T-helper 17 cell (primary cell): ENCODE data around the gene MLLT10. TPM values are rescaled to one million over a fixed set of nuclear protein-coding genes. Genes with fewer than 3 reads are reported as not detected.

ENCODE experiments used
- ATAC-seq: fragments of 150-1000 bp; cut with Tn5 transposase; 2 replicates; pipeline ENCODE4 v1.10.0; 2021; ENCODE audit warnings: mild to moderate bottlenecking, moderate library complexity
- DNase-seq, 3 donors: peaks; one replicate each; pipeline versions ENCODE4 v3.0.0 to v3.0.0-alpha.2; 2020 to 2021
- H3K9me3 ChIP-seq: one replicate; pipeline ENCODE4 v1.7.0; 2013; ENCODE audit warnings: low read length, mild to moderate bottlenecking; ENCODE audit not compliant: control insufficient read depth, poor library complexity, severe bottlenecking
- H3K27ac Mint-ChIP-seq: one replicate; pipeline ENCODE4 v1.8.0; 2022; ENCODE audit warnings: mild to moderate bottlenecking, moderate library complexity, mixed read lengths
- H3K27me3 Mint-ChIP-seq: one replicate; pipeline ENCODE4 v1.8.0; 2022; ENCODE audit warnings: mixed read lengths
- H3K36me3 Mint-ChIP-seq: one replicate; pipeline ENCODE4 v1.8.0; 2022; ENCODE audit warnings: low read depth, mixed read lengths
- H3K4me1 Mint-ChIP-seq: one replicate; pipeline ENCODE4 v1.8.0; 2022; ENCODE audit warnings: mild to moderate bottlenecking, mixed read lengths
- H3K4me3 Mint-ChIP-seq: one replicate; pipeline ENCODE4 v1.8.0; 2022; ENCODE audit warnings: mild to moderate bottlenecking, moderate library complexity, mixed read lengths
- total RNA-seq, 4 donors: library from RNA in 2 of 4; stranded (reverse) in 2 of 4; gene quantifications; one replicate each; pipeline ENCODE4 v1.2.3 and lab custom pipeline; 2022 to 2026

Gene MLLT10
- total RNA-seq, 2 donors from 2014 or later: 68.6 to 72.0 TPM

DNA sequence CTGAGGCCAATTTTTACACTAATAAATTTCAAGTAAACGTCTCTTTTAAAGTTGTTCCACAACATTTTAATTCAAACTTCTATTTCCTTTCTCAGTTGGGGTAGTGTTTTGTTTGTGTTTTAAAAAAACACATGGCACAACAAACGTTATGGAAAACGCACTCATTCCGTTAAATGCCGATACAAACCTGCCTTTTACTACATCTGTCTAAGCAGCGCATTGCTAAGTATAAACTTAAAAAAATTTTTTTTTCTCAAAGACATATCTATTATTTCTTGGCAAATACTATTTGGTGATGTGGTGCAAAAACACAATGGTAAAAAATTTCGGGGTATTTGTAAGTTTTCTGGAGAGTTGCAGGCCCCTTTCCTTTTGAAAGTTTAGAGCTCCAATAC is 9.9 kb upstream of the MLLT10 start:
- Mint-ChIP-seq H3K4me1 (peaks cover 34% of the 10 kb centered on the region), H3K27ac (no peak overlapping the region), H3K36me3 (peaks cover 4% of the 10 kb centered on the region), H3K4me3 (no peak overlapping the region), H3K27me3 (peaks cover 32% of the 10 kb centered on the region)
- no peak for ATAC-seq
- no peaks in the 10 kb centered on the region for H3K9me3 ChIP-seq
- no peak for DNase-seq

DNA sequence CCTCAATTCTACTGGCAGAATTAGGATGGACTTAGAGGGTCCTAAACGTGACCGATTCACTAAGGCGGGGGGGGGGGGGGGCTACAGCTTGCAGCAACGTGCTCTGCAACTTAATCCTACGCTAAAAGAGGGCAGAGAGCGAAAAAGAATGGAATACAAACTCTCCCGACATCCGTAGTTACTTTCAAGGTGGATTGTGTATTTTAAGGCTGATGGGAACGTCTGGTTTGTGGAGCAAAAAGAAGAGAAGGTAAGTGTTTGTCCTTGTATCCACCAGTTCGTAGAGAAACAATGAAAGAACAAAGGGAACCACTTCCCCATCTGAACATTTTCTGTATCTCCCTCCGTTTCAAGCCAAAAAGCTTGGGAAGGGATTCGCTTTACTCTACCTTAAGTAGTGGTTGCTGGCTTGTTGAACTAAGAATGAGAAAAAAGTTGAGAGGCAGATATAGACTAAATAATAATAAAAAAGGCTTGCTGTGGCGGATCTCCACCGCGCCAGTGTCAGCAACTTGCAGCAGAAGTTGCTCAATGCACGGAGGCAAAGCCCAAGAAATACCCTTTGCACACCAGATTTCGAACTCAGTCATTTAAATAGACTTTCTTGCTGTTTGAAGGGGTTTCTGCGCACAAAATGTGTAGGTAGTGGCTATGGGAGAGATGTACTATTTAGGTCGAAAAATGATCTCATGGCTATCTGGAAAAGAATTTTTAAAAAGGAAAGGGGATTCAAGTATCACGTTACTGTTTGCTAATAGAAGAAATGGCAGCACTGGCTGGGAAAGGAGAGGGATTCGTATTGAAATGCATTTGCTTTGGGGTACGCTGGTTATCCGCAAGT is 9.3 kb upstream of the MLLT10 start:
- DNase-seq (no peak), ATAC-seq (no peak)
- H3K4me3 Mint-ChIP-seq: peak overlapping the region; percentile 100
- H3K4me1 Mint-ChIP-seq: peaks cover 33% of the 10 kb centered on the region
- peaks cover 4% of the 10 kb centered on the region for H3K36me3 Mint-ChIP-seq
- peak overlapping the region; percentile 97 for H3K27ac Mint-ChIP-seq
- H3K27me3 Mint-ChIP-seq: peaks cover 26% of the 10 kb centered on the region
- H3K9me3 ChIP-seq: no peaks in the 10 kb centered on the region

DNA sequence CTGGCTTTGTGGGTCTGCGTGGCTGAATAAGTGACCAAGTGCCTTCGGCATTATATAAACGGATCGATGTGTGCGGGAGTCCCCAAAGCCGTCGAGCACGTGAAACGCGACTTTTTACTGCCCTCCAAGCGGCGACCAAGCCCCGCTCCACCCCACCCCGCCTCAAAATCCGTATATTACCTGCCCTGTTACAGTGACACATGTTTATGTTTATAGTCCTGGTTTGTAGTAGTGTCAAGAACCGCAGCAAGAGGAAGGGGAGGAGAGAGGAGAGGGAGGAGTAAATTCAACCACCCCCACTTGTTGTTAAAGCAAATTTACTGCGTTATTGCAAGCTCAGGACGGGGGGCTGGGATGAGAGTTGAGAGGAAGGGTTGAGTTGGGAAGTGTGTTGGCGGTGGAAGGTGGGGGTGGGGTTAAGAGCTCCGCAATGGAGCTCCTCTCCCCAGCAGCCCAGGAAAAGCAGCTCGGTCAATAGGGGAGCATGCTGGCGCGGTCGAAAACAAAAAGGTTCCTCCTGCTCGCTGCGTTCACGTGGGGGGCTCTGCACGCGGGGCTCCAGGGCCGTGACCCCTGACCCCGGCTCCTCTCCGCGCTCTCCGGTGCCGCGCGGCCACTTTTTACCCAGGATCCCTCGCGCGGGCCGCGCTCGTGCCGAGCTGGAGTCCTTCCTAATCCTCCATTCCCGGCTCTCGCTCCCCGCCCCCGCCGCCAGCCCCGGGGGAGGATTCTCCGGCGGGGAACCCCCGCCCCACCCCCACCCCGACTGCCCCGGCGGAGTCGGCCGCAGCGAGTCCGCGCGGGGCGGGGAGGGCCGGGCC is 8.5 kb upstream of the MLLT10 start, which contains the start of gene SKIDA1:
Gene SKIDA1, minus strand, starts transcription at position 316 of the 821 bp plus-strand sequence. CDS start 7,860 bp downstream, outside the sequence.
- Mint-ChIP-seq H3K27me3 (peaks cover 18% of the 10 kb centered on the region), H3K36me3 (peaks cover 4% of the 10 kb centered on the region), H3K4me1 (peaks cover 25% of the 10 kb centered on the region), H3K4me3 (peak within 1 kb of the TSS; percentile 100), H3K27ac (peak within 1 kb of the TSS; percentile 97)
- ATAC-seq (peak; percentile 78), DNase-seq (peak; percentile 20 to 53 (median 53))
- no peaks in the 10 kb centered on the region for H3K9me3 ChIP-seq

GRCh38 chr10:21526188-21526859 is 7.7 kb upstream of the MLLT10 start:
- Mint-ChIP-seq H3K27me3 (peaks cover 11% of the 10 kb centered on the region), H3K4me1 (peaks cover 25% of the 10 kb centered on the region)

GRCh38 chr10:21526860-21527597 is 7.0 kb upstream of the MLLT10 start:
- DNase-seq: peak in 2 of 3 donors; percentile 36 to 40
- H3K27me3 Mint-ChIP-seq: peaks cover 6% of the 10 kb centered on the region
- H3K9me3 ChIP-seq: no peaks in the 10 kb centered on the region
- peak overlapping the region; percentile 100 for H3K4me3 Mint-ChIP-seq
- ATAC-seq: peak; percentile 14
- H3K4me1 Mint-ChIP-seq: peaks cover 25% of the 10 kb centered on the region
- H3K36me3 Mint-ChIP-seq: peaks cover 4% of the 10 kb centered on the region
- H3K27ac Mint-ChIP-seq: peak overlapping the region; percentile 97

More at GRCh38 chr10:21526188-21526859, 7.7 kb upstream of the MLLT10 start:
- H3K9me3 ChIP-seq: no peaks in the 10 kb centered on the region
- ATAC-seq (peak; percentile 58), DNase-seq (peak; percentile 28 to 63 (median 51))
- Mint-ChIP-seq H3K36me3 (peaks cover 4% of the 10 kb centered on the region), H3K27ac (peak overlapping the region; percentile 97), H3K4me3 (peak overlapping the region; percentile 100)

- peak overlapping the region; percentile 21 for H3K27ac Mint-ChIP-seq
- no peak for DNase-seq
- peaks cover 4% of the 10 kb centered on the region for H3K27me3 Mint-ChIP-seq
Measured at GRCh38 chr10:21527598-21528235, 6.3 kb upstream of the MLLT10 start.

GRCh38 chr10:21528236-21529031 is 5.6 kb upstream of the MLLT10 start:
- H3K27ac Mint-ChIP-seq: peak overlapping the region; percentile 21
- no peaks in the 10 kb centered on the region for H3K9me3 ChIP-seq
- peak overlapping the region; percentile 5 for H3K4me3 Mint-ChIP-seq
- ATAC-seq: no peak
- H3K36me3 Mint-ChIP-seq: peaks cover 2% of the 10 kb centered on the region
- peaks cover 2% of the 10 kb centered on the region for H3K27me3 Mint-ChIP-seq
- peaks cover 32% of the 10 kb centered on the region for H3K4me1 Mint-ChIP-seq
- DNase-seq: no peak

More at GRCh38 chr10:21527598-21528235, 6.3 kb upstream of the MLLT10 start:
- Mint-ChIP-seq H3K4me1 (peaks cover 26% of the 10 kb centered on the region), H3K36me3 (peaks cover 4% of the 10 kb centered on the region), H3K4me3 (peak overlapping the region; percentile 79)
- H3K9me3 ChIP-seq: no peaks in the 10 kb centered on the region
- no peak for ATAC-seq

DNA sequence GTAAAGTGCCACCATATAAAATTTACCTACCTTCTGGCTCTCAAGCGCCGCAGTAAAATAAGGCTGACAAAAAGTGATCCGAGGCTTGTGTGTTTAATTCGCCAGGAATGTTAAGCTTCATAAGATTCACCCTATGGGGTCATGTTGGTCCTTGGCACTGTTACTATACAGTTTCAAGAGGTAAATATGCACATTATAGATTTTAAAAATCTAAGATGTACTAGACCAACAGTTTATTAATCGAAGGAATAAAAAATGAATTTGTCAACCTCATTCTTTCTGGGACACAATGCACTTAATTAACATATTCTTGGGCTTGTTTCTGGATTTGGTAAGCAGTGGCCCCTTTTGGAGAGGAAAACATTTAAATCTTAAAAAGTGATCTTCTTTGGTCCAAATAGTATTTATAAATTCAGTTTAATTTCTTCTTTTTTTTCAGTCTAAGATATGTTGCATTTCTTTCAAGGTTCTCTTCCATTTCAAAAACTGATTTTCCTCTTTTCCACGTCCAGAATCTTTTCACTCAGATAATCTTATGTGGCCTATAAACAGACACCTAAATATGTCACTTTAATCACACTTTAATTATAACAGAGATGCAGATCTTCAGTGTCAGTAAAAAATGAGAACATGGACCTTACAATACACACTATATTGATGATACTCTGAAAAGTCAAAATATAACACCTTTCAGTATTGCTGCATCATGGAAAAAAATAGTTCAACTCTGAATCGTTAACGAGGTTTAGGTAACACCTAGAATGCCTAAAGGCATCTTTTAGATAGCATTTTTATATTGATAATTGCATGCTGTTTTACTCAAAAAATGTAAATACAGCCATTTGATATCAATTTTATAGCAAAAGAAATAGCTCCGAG is 4.8 kb upstream of the MLLT10 start:
- peaks cover 2% of the 10 kb centered on the region for H3K36me3 Mint-ChIP-seq
- H3K4me3 Mint-ChIP-seq: no peak overlapping the region
- no peaks in the 10 kb centered on the region for H3K27me3 Mint-ChIP-seq
- ATAC-seq (no peak), DNase-seq (no peak)
- no peaks in the 10 kb centered on the region for H3K9me3 ChIP-seq
- H3K4me1 Mint-ChIP-seq: peaks cover 31% of the 10 kb centered on the region
- no peak overlapping the region for H3K27ac Mint-ChIP-seq

DNA sequence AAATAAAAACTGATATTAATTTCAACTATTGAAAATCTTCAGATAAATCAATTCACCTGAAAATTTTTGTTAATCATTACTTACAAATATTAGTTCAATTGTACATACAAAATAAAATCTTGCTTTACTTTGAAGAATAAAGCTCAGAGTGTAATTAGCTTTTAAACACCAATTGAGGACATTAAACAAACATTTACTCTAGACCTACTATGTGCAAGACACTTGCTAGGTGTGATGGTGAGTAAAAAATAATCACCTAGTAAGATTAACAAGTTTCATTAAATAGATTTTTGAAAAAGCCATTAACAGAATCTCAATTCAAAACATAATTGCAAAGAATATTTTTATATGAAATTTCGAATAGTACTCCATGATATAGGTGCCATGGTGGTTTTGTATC is 3.9 kb upstream of the MLLT10 start:
- H3K27me3 Mint-ChIP-seq: no peaks in the 10 kb centered on the region
- H3K9me3 ChIP-seq: no peaks in the 10 kb centered on the region
- DNase-seq: no peak
- peaks cover 2% of the 10 kb centered on the region for H3K36me3 Mint-ChIP-seq
- H3K4me1 Mint-ChIP-seq: peaks cover 24% of the 10 kb centered on the region
- no peak overlapping the region for H3K4me3 Mint-ChIP-seq
- no peak overlapping the region for H3K27ac Mint-ChIP-seq
- ATAC-seq: no peak

DNA sequence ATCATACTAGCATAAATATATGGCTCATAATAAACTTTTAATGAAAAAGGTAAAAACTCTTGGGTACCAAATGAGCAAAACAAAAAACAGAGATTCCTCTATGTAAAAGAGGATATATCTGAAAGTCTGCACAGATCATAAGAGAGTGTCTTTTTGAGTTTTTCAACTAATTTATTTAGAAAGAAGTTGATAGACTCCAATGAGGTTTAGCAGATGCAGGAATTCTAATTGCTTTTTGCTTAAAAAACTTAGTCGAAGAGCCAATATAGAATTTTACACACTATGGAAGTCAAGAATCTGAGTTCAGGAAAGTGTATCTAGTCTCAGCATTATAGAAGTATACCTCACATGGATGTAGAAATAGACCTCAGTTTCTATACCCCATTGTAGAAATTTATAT is 3.4 kb upstream of the MLLT10 start:
- ATAC-seq: no peak
- Mint-ChIP-seq H3K4me1 (peaks cover 24% of the 10 kb centered on the region), H3K36me3 (no peaks in the 10 kb centered on the region), H3K27me3 (no peaks in the 10 kb centered on the region), H3K27ac (no peak overlapping the region), H3K4me3 (no peak overlapping the region)
- no peak for DNase-seq
- no peaks in the 10 kb centered on the region for H3K9me3 ChIP-seq

DNA sequence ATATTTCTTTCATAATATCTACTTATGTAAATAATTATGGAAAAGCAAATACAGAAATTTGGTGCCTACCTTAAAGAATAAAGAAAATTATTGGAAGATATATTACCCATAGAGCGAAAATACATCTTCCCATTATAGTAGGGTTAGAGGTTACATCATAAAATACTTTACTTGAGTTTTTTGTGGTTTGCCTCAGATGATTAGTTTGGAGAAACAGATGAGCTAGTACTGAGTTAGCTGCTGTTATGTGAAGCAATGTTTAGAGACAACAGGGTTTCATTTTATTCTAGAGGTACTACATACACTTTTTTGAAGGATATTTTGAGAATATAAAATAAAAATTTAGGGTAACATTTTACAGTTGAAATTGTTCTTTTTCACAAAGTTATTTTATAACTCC is 2.9 kb upstream of the MLLT10 start:
- ATAC-seq: no peak
- peaks cover 24% of the 10 kb centered on the region for H3K4me1 Mint-ChIP-seq

More for the DNA sequence above, 2.9 kb upstream of the MLLT10 start:
- Mint-ChIP-seq H3K4me3 (no peak overlapping the region), H3K27me3 (no peaks in the 10 kb centered on the region), H3K27ac (no peak overlapping the region), H3K36me3 (no peaks in the 10 kb centered on the region)
- H3K9me3 ChIP-seq: no peaks in the 10 kb centered on the region
- DNase-seq: no peak
